Breast epithelium (tissue), 3 donors: ENCODE data around the gene KCNQ2.

Experiments
- CTCF ChIP-seq, 3 donors: fragments of 450-650 bp; IDR thresholded peaks; one replicate each; pipeline ENCODE4 v1.5.1; 2016 to 2017; ENCODE audit warnings: antibody characterized with exemption in 3 of 3, mild to moderate bottlenecking in 3 of 3, moderate library complexity in 3 of 3
- POLR2A ChIP-seq: fragments of 450-650 bp; IDR thresholded peaks from one replicate; pipeline ENCODE4 v1.6.1; 2016; ENCODE audit warnings: antibody characterized with exemption, mild to moderate bottlenecking, moderate library complexity

- TF ChIP-seq POLR2A (no peak), CTCF (IDR thresholded peaks at IDR 0.05) (no peak)
Observed at GRCh38 chr20:63468421-63468820, 4.0 kb downstream of the KCNQ2 start.
